HG03571 (cell line): ENCODE data around the gene ST8SIA6.
"Not testable (repeated sequence)": the region's sequence is repeated elsewhere in the genome, so short reads cannot be mapped to it uniquely, and the experiment has no call there.

Experiments
- ATAC-seq: cut with Tn5 transposase; IDR thresholded peaks from one replicate; pipeline ENCODE4 v1.9.1; 2021; ENCODE audit not compliant: unreplicated experiment

Gene ST8SIA6

DNA sequence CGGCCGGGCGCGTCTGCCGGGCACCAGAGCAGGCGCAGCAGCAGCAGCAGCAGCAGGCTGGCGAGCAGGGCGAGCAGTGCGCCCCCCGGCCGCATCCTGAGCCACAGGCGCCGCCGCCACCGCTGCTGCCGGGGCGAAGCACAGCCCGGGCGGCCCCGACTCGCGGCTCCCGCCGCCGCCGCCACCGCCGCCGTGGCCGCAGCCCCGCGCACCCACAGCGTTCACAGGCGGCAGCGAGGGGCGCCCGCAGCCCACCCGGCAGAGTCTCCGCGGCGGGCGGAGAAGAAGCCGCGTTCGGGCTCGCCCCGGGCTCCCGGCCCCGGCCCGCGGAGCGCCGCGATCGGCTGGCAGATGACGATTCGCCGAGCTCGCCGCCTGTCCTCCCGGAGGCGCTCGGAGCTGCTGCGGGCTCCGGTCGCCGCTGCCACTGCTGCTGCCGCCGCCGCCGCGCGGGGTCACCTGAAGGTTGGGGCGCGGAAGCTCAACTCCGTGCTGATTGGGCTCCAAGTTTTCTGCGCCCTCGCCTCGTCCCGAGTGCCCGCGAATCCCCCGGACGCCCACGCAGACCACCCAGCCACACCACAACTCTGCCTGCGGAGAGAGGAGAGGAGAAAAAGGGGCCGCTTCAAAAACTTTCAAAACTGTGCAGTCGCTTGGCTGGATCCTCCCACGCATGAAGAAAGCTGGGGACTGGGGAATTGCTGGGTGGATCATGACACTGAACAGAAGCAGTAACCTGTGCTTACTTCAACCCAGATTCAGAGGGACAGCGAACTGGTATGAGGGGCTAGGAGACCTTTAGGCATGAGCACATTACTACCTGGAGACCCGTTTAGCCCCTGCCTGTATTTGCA is at the start of gene ST8SIA6:
Gene ST8SIA6 (minus strand): TSS at position 435 of the 854 bp plus-strand sequence. CDS start 340 bp downstream, at position 95.
- peak; percentile 76 for ATAC-seq

GRCh38 chr10:17503795-17504194 is 49.4 kb upstream of the ST8SIA6 start:
- no peak for ATAC-seq

GRCh38 chr10:17502814-17503213 is 48.4 kb upstream of the ST8SIA6 start:
- ATAC-seq, result no peak

GRCh38 chr10:17499014-17499413 is 44.6 kb upstream of the ST8SIA6 start:
- ATAC-seq, result not testable (repeated sequence)

DNA sequence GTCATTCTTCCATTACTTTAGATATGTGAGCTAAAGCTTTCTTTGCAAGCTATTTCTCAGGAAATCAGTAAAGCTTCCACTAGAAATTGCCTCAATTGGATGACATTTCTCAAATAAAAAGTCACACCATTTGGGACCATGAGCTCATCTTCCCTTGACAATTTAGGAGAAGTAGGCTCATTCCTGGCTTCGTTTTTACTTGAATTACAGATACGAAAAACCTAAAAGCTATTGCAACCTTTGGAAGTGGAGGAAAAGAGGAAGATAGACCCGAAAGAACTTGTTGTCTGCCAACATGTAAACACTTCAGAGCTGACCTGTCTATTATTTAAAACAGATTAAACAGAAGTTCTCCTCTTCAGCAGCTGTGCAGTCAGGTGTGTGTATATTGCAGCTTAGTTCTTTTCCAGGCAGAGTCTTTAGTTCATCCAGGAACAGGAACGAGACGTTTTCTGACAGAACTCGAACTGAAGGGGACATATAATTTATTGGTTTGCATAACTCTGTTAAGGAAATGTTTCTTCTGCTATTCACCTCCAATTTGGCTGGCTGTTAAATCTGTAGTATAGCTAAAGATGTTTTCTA is 43.1 kb upstream of the ST8SIA6 start:
- no peak for ATAC-seq

- no peak for ATAC-seq
Observed at GRCh38 chr10:17494626-17495260, 40.3 kb upstream of the ST8SIA6 start.

DNA sequence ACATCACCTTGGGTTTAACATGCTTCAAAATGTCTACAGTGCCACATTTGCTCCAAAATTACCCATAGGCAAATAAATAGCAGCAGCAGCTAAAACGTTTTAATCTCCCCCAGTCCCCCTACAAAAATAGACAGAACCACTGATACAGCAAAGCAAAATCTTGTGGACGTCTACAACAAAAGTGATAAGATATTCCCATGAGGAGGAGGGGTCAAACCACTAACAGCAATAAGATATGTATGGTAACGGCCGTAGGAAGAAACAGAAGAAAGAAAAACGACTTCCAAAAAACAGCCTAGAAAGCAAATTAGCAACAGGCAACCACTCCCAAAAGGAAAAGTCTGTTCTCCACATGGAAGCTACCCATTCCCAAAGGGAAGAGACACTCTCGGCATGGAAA is 34.5 kb upstream of the ST8SIA6 start:
- no peak for ATAC-seq

DNA sequence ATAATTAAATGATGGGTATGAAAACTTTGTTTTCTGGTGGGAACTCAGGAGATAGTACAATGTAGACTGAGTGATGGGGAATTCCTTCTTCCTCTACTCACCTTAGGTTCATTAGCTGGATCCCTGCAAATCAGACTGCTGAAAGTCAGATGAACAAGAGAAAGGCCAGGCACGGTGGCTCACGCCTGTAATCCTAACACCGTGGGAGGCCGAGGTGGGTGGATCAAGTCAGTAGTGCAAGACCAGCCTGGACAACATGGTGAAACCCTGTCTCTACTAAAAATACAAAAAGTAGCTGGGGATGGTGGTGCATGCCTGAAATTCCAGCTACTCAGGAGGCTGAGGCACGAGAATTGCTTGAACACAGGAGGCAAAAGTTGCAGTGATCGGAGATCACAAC is 28.7 kb upstream of the ST8SIA6 start:
- ATAC-seq, result no peak

GRCh38 chr10:17479822-17480221 is 25.4 kb upstream of the ST8SIA6 start:
- ATAC-seq, result no peak

DNA sequence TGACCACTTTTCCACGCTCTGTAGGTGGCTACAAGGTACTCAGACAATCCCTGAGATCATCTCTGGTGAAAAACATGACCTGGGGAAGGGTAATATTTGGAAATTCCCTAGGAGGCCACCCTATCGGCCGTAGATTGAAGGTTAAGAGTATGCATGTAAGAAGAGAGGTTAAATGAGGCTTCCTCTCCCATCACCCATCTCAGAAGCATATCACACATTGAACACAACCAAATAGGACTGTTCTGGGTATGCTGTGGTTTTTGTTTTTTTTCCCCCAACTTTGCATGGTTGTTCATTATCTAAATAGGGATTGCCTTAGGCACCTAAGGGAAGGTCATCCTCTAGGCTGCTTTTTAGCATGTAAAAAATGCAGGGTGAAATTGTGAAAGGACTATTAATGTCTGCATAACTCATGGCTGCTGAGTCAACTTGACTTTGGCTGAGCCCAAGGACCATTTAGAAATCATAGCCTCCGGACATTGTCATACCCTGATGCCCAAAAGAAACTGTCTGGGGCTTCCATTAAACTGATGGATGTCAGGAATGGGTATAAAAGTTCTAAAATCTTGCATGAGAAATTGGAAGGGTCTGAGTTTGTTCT is 24.7 kb upstream of the ST8SIA6 start:
- no peak for ATAC-seq

GRCh38 chr10:17476073-17476472 is 21.7 kb upstream of the ST8SIA6 start:
- ATAC-seq, result no peak

GRCh38 chr10:17475661-17476060 is 21.3 kb upstream of the ST8SIA6 start:
- no peak for ATAC-seq

- no peak for ATAC-seq
Observed at GRCh38 chr10:17474595-17475323, 20.4 kb upstream of the ST8SIA6 start.

- no peak for ATAC-seq
Observed at GRCh38 chr10:17473228-17473950, 19.0 kb upstream of the ST8SIA6 start.

DNA sequence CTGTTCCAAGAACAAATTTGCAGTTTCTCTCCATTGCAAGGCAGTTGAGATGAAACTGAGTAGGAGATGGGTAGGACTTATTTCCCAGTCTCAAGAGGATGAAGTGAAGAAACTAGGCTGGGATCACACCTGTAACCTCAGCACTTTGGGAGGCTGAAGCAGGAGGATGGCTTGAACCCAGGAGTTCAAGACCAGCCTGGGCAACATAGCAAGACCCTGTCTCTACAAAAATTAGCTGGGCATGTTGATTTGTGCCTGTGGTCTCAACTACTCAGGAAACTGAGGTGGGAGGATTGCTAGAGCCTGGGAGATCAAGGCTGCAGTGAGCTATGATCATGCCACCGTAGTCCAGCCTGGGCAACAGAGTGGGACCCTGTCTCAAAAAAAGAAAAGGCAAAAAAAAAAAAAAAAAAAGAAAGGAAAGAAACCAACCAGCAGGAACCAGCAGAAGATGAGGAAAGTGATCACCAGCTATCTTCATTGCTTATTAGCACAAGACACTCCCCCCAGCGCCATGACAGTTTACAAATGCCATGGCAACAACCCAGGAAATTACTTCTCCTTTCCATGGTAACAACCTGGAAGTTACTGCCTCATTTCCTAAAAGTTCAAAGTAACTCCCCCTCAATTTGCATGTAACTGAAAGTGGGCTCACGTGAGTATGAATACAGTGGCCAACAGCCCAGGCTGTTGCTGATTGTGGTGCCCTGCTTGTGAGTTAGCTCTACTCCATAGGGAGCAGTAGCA is 18.3 kb upstream of the ST8SIA6 start:
- no peak for ATAC-seq

DNA sequence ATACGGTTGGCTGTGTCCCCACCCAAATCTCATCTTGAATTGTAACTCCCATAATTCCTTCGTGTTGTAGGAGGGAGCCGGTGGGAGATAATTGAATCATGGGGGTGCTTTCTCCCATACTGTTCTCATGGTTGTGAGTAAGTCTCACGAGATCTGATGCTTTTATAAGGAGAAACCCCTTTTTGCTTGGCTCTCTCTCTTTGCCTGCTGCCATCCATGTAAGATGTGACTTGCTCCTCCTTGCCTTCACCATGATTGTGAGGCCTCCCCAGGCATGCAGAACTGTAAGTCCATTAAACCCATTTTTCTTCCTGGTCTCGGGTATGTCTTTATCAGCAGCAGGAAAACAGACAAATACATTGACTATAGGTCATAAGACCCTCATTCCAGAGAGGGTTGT is 15.9 kb upstream of the ST8SIA6 start:
- no peak for ATAC-seq

DNA sequence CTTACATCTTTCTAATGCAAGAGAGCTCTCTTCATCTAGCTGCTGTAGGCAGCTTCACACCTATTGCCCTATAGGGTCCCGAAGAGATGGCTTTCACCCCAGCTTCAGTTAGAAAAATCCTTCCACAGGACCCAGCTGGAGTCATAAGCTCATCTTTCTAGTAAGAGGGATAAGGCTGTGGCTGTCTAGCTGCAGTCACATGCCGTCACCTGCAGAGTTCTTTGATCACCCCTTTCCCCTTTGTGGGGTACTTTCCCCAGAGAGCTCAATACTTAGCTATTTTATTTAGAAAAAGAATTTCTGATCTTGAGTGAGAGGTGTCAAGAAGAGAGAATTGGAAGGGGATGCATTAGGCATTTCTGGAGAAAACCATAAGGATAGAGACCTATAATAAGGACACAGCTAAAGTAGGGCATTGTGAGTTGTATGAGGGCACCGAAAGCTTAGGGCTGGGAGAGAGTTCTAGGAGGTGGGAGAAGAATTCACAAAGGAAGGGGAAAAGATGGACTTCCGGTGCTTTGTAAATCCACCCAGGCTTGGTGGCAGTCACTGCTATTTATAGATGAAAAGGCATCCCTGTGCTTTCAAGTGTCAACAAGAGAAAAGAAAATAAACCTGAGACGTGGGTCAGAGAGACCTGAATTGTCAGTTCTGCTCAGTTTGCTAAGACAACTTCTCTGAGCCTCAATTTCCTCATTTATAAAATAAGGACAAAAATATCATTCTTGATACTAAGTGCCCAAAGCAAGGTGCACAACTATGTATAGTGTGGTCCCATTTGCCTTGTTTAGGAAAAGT is 11.1 kb upstream of the ST8SIA6 start:
- ATAC-seq, result no peak

DNA sequence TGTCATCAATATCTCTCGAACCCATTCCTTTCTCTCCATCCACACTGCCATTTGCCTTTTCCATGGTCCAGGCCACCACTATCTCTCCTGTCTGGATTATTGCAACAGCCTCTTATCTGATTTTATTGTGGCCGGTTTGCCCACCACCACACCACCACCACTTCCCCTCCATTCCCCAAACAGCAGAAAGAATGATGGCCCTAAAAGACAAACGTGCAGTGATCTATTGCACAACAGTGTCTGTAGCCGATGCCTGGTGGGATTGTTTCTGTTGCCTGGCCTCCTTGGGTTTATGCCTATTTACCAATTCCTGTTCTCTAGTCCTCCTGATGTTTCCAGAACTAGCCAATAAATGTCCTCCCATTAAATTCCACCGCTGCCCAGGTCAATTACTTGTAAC is 10.2 kb upstream of the ST8SIA6 start:
- ATAC-seq, result no peak

GRCh38 chr10:17460756-17461155 is 6.4 kb upstream of the ST8SIA6 start:
- ATAC-seq, result no peak
